ENCODE data around the gene RAD51B.

RAD51B gene

DNA sequence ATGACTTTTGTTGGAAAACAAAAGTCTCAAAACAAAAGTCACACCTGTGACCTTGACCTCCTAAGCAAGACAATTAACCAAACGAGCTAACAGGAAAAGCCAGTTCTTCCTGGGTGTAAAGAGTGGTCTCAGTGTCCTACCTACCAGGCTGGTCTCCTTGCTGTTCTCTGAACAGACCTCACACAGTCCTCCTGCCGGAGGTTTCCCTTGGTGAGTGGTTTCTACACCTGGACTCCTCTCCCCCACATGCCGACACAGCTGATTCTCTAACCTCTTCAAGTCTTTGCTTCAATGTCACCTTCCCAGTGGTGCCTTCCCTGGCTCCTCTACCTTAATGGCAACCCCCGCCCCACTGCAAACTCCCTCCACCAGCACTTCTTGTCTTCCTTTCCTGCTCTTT, 734.7 kb downstream of the RAD51B start:
- Histone ChIP-seq H3K4me3 (ENCODE audit: low read depth, low read length) (no peak overlapping the region), H3K27me3 (no peaks in the 10 kb centered on the region), H3K9me3 (no peaks in the 10 kb centered on the region), H3K36me3 (no peaks in the 10 kb centered on the region), H3K4me1 (no peaks in the 10 kb centered on the region)
- DNase-seq, result no peak
- TF ChIP-seq, protein P1, sequence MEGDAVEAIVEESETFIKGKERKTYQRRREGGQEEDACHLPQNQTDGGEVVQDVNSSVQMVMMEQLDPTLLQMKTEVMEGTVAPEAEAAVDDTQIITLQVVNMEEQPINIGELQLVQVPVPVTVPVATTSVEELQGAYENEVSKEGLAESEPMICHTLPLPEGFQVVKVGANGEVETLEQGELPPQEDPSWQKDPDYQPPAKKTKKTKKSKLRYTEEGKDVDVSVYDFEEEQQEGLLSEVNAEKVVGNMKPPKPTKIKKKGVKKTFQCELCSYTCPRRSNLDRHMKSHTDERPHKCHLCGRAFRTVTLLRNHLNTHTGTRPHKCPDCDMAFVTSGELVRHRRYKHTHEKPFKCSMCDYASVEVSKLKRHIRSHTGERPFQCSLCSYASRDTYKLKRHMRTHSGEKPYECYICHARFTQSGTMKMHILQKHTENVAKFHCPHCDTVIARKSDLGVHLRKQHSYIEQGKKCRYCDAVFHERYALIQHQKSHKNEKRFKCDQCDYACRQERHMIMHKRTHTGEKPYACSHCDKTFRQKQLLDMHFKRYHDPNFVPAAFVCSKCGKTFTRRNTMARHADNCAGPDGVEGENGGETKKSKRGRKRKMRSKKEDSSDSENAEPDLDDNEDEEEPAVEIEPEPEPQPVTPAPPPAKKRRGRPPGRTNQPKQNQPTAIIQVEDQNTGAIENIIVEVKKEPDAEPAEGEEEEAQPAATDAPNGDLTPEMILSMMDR (IDR thresholded peaks at IDR 0.05; ENCODE audit: low read depth, low read length), result no peak

DNA sequence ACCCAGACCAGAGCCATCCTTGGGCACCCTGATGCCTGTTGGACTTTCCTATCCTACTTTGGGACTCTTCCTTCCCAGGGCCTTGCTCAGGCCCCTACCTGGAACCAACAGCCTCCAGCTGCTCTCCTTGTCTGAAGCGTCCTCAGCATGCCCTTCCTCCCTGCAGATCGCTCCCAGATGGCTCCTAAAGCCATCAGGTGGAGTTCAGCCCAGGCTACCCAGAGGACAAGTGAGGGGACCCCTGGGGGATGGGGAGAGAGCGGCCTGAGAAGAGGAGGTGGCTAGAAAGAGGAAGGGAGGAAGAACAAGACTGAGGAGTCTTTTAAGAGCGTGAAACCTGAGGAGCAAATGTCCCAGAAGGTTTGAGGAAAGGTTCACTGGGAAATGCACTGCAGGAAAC, 736.7 kb downstream of the RAD51B start:
- TF ChIP-seq, protein P1 (IDR thresholded peaks at IDR 0.05; ENCODE audit: low read depth, low read length), result no peak
- H3K4me1 ChIP-seq, result no peaks in the 10 kb centered on the region
- DNase-seq, result no peak
- H3K27me3 ChIP-seq, result no peaks in the 10 kb centered on the region
- no peak overlapping the region for H3K4me3 ChIP-seq (ENCODE audit: low read depth, low read length)
- no peaks in the 10 kb centered on the region for H3K36me3 ChIP-seq
- H3K9me3 ChIP-seq, result no peaks in the 10 kb centered on the region

DNA sequence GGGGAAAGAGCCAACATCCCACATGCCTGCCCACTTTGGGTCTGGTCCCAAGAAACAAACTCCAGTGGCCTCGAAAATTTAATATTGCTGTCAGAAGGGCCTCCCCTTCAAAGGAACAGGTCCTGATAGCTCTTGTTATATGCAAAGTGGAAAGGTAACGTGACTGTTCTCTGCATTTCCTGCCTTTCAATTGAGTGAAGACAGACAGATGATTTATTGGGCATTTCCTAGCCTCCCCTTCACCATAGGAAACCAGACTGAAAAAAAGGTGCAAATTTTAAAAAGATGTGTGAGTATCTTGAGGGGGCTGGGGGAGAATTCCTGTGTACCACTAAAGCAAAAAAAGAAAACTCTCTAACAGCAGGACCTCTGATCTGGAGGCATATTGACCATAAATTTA, 738.1 kb downstream of the RAD51B start:
- H3K27me3 ChIP-seq, result no peaks in the 10 kb centered on the region

DNA sequence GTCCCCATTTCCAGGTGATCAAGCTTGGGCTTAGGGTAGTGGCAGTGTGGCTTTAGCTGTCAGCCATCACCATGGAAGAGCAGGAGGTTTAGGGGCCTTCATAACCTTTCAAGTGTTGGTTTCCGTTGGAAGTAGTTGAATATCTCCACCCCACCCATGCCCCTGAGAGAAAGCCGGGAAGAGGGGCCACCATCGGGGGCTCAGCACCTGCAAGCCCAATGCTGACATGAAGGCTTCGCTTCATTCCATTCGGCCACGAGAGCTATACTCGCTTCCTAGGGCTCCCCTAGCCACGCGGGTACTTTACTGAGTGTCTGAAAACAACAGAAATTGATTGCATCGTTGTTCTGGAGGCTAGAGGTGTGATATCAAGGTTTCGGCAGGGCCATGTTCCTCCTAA, 738.5 kb downstream of the RAD51B start:
- Histone ChIP-seq H3K36me3 (no peaks in the 10 kb centered on the region), H3K4me1 (no peaks in the 10 kb centered on the region), H3K4me3 (ENCODE audit: low read depth, low read length) (no peak overlapping the region), H3K27me3 (no peaks in the 10 kb centered on the region), H3K9me3 (no peaks in the 10 kb centered on the region)
- no peak for DNase-seq
- TF ChIP-seq, protein P1 (IDR thresholded peaks at IDR 0.05; ENCODE audit: low read depth, low read length), result no peak

More for the DNA sequence above, 738.1 kb downstream of the RAD51B start:
- H3K9me3 ChIP-seq, result no peaks in the 10 kb centered on the region
- TF ChIP-seq, protein P1 (IDR thresholded peaks at IDR 0.05; ENCODE audit: low read depth, low read length), result no peak
- no peaks in the 10 kb centered on the region for H3K36me3 ChIP-seq
- H3K4me3 ChIP-seq (ENCODE audit: low read depth, low read length), result no peak overlapping the region
- no peaks in the 10 kb centered on the region for H3K4me1 ChIP-seq
- no peak for DNase-seq

DNA sequence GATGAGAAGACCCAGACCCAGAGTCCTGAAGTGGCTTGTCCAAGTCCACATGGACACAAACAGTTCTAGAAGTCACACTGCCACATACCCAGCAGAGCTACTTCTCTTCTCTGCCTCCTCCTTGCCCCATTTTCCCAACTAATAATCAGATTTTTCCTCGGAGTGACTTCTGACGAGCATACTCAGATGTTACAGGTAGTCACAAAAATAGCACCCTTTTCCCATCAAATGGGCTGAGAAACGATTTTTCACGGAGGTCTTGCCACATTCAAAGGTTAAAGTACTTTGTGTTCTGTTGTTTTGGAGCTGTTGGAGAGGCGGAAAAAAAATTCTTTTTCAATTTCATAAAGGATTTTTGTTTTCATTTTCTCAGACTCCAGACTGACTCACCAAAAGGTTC, 740.4 kb downstream of the RAD51B start:
- no peak for DNase-seq
- Histone ChIP-seq H3K27me3 (no peaks in the 10 kb centered on the region), H3K9me3 (no peaks in the 10 kb centered on the region), H3K4me1 (no peaks in the 10 kb centered on the region), H3K36me3 (no peaks in the 10 kb centered on the region), H3K4me3 (ENCODE audit: low read depth, low read length) (no peak overlapping the region)
- TF ChIP-seq, protein P1 (IDR thresholded peaks at IDR 0.05; ENCODE audit: low read depth, low read length), result no peak

DNA sequence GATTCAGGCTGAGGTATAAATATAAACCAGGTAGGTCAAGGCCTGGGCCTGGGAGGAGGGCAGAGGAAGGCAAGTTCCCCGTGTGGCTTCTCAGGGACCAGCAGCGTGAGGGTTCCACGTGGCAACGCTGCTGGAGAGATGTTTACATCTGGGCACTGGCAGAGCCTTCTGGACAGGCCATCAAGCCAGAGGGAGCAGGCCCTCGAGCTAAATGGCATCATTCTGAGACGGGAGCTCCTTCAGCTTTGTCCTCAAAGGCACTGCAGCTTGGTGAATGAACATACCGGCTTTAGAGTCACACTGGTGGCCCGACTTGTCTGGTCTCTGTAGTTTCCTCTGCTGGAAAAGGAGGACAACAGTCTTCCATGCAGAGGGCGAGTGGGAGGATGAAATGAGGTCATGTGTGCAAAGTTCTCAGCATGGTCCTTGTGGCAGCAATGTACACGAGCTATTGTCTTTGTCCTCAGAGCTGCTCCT, 742.0 kb downstream of the RAD51B start:
- TF ChIP-seq, protein P1 (IDR thresholded peaks at IDR 0.05; ENCODE audit: low read depth, low read length), result no peak
- H3K4me1 ChIP-seq, result no peaks in the 10 kb centered on the region
- H3K9me3 ChIP-seq, result no peaks in the 10 kb centered on the region
- H3K36me3 ChIP-seq, result no peaks in the 10 kb centered on the region
- no peak for DNase-seq
- H3K27me3 ChIP-seq, result no peaks in the 10 kb centered on the region
- H3K4me3 ChIP-seq (ENCODE audit: low read depth, low read length), result no peak overlapping the region

Measured in BE2C (cell line).